ENCODE results near the gene MRC2.

The MRC2 gene

GRCh38 chr17:62720126-62720850 lies 92.8 kb downstream of the MRC2 start:
- DNase-seq (ENCODE audit: low read depth in 2 of 2), result no peak

- no peak for DNase-seq (ENCODE audit: low read depth in 2 of 2)
These were observed 95.2 kb downstream of the MRC2 start for GRCh38 chr17:62722625-62723024.

DNA sequence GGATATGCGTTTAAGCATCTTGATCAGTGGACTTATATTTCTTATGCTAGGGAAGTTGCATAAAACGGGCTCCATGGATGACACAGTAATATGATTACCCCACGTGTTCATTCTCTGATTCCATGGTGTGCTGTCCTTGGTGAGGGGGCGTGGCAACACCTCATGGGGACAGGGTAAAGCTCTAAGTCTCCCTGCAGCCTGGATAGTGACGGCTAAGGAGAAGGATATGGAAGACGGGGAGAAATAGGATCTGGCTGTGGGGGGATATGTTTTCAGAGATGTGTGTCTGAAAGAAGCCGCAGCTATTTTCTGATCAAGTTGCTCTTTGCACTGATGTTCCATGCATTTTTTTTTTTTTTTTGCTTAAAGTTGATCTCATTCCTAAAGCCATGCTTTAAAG lies 96.4 kb downstream of the MRC2 start:
- DNase-seq (ENCODE audit: low read depth in 2 of 2), result no peak

- DNase-seq (ENCODE audit: low read depth in 2 of 2), result peak; percentile 77 to 81
These were observed 97.1 kb downstream of the MRC2 start for GRCh38 chr17:62724398-62725146.

- DNase-seq (ENCODE audit: low read depth in 2 of 2), result no peak
These were observed 98.3 kb downstream of the MRC2 start for GRCh38 chr17:62725791-62726249.

DNA sequence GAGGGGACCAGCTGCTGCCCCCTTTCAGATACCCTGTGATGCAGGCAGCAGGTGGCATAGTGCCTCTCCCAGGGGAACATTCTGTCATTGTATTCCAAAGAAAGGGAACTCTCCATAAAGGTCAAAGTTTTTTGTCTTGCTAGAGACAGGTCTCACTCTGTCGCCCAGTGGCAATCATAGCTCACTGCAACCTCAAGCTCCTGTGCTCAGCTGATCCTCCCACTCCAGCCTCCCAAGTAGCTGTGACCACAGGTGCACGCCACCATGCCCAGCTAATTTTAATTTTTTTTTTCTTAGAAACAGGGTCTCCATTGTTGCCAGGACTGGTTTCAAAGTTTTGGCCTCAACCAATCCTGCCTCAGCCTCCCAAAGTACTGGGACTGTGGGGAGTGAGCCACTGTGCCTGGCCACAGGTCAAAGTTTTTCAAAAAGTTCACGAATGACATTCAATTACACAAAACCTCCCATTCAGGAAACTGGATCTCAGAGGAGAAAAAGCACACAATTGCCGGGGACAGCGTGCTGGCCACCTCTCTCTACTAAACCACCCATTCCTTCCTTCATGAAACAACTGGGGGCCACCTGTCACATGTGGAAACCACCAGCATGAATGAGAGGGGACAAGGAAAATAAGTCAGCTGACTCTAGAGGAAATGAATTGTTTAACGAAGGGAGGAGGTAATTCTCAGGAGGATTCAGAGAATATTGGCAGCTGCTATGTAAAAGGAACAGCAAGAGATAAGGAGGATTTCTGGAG lies 100.6 kb downstream of the MRC2 start:
- no peak for DNase-seq (ENCODE audit: low read depth in 2 of 2)

GRCh38 chr17:62732125-62732524 lies 104.7 kb downstream of the MRC2 start:
- no peak for DNase-seq (ENCODE audit: low read depth in 2 of 2)

GRCh38 chr17:62735044-62735651 lies 107.7 kb downstream of the MRC2 start:
- no peak for DNase-seq (ENCODE audit: low read depth in 2 of 2)

DNA sequence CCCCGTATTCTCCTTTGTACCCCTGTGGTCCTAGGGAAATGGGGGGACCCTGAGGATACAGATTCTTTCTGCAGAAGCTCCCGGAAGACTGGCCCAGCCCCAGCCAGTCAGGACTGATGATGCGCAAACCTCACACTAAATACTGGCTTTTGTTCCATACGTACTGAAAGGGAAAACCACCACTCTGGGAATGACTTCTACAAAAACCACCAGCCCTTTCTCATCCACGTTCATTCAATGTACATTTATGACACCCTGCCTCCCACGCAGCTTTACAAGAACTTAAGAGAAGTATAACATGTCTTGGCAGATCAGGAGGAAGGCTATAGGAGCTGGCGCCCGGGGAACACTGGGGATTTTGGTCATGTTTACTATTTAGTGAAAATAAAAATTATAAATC lies 110.0 kb downstream of the MRC2 start:
- no peak for DNase-seq (ENCODE audit: low read depth in 2 of 2)

DNA sequence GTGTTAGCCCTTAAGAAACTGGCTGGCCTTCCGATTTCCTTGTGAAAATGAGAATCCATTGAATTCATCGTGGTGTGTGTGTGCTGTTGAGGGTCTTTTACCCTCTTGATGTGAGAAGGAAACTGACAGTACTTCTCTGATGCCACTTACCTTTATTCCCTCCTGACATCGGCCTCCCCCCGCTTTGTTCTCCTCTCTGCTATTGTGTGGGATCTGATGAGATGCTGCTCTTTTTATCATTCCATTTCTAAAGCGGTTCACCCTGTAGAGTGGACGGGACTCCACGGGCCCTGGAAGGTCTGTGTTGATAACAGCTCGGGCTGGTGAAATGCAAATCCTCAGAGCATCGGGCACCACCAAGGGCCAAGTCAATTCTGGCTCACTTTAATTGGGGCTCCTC lies 110.8 kb downstream of the MRC2 start:
- DNase-seq (ENCODE audit: low read depth in 2 of 2), result no peak

DNA sequence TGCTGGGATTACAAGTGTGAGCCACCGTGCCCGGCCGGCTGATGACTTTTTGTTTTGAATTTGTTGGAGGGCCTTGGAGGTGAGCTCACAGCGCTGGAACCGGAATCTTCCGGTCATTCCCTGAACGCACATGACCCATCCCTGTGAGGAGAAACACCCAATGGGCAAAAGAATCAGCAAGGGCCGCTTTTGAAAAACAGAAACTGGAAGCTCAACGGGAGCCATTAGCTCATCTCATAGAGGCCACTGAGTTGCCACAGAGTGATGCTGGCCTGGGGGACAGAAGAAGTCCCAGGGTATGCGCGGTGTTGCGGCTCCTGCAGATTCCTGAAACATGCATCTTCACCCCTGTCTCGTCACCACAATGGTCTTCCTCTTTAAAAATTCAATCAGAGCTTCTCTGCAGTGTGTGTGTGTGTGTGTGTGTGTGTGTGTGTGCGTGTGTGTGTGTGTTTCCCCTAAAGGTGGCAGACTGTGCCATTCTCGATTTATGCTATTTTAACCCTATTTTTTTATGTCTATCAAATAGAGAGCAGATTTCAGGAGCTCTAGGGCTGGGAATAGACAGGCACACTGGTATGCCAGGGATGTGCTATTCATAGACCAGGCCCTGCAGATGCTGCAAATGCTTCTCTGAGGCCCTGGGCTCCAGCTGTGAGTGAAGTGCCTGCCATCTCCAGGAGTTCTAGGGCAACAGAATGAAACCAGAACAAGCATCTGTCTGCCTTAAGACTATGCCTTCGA lies 112.3 kb downstream of the MRC2 start:
- DNase-seq (ENCODE audit: low read depth in 2 of 2), result no peak

- no peak for DNase-seq (ENCODE audit: low read depth in 2 of 2)
These were observed 113.8 kb downstream of the MRC2 start for GRCh38 chr17:62741290-62741689.

All from stimulated activated CD8-positive, alpha-beta memory T cell treated with anti-CD3 and anti-CD28 coated beads, Interleukin-7, amount 100 ng/mL, for 4 hours (primary cell).